GM19397 (cell line): ENCODE data around the gene GSK3A.

Source experiments
- ATAC-seq: cut with Tn5 transposase; IDR thresholded peaks from one replicate; pipeline ENCODE4 v1.9.1; 2021; ENCODE audit warnings: mild to moderate bottlenecking, moderate library complexity; ENCODE audit not compliant: unreplicated experiment

The GSK3A gene

DNA sequence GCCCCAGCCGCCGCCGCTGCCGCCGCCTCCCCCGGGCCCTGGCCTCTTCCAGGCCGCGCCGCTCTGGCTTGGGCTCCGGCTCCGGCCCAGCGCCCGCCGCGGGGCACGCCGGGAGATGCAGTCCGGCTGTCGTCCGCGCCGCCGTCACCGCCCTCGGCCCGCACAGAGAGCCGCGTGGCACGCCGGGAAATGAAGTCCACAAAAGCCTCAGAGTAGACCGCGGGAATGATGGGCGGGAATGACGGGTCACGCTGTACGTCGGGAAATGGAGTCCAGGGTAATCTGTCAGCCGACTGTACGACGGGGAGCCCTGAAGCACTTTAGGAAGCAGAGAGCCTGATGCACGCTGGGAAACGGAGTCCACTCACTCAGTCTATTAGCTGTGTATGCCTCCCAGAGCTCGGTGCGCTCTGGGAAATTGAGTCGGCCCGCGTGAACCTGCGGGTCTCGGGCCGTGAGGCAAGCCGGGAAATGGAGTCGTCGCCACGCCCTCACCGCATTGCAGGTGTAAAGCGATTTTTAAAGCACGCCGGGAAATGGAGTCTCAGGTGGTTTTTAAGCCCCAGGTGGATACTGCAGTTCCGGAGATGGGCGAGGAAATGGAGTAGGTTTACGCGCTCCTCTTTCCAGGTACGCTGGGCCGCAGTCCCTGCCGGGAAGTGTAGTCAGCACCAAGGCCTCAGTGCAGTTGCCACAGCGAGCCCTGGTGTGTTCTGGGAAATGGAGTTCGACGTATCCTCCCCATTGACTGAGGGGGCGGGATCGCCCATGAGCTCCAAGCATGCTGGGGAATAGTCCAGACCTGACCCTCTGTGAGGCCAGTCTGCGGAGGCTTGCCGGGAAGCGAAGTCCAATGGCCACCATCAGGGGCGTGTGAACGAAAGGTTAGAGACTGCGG, at the start of gene GSK3A:
Gene GSK3A (minus strand): TSS at position 91 of the 898 bp plus-strand sequence. CDS start 137 bp downstream, outside the sequence.
- peak; percentile 62 for ATAC-seq

DNA sequence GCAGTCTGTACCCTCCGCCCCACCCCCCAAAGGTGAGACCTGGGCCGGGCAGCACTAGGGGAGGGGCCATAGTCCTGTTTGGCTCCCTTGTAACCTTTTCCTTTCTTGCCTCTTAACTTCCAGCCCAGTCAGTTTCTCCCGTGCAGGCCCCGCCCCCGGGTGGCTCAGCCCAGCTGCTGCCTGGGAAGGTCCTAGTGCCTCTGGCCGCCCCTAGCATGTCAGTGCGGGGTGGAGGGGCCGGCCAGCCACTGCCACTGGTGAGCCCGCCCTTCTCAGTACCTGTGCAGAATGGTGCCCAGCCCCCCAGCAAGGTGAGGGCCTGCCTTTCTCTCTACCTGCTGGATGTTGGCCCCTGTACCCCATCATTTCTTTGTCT, 49.0 kb upstream of the GSK3A start:
- no peak for ATAC-seq

DNA sequence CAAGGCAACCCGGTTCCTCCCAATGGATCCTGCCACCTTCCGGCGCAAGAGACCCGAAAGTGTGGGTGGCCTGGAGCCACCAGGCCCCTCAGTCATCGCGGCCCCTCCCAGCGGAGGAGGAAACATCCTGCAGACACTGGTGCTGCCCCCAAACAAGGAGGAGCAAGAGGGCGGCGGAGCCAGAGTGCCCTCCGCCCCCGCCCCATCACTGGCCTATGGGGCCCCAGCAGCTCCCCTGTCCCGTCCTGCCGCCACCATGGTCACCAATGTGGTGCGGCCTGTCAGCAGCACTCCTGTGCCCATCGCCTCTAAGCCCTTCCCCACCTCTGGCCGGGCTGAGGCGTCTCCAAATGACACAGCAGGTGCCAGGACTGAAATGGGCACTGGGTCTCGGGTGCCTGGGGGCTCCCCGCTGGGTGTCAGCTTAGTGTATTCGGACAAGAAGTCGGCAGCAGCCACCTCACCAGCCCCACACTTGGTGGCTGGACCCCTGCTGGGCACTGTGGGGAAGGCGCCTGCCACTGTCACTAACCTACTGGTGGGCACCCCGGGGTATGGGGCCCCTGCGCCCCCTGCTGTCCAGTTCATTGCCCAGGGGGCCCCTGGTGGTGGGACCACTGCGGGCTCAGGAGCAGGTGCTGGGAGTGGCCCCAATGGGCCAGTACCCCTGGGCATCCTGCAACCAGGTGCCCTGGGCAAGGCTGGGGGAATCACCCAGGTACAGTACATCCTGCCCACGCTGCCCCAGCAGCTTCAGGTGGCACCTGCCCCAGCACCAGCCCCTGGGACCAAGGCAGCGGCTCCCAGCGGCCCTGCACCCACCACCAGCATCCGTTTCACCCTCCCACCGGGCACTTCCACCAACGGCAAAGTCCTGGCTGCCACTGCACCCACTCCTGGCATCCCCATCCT, 48.4 kb upstream of the GSK3A start:
- no peak for ATAC-seq

DNA sequence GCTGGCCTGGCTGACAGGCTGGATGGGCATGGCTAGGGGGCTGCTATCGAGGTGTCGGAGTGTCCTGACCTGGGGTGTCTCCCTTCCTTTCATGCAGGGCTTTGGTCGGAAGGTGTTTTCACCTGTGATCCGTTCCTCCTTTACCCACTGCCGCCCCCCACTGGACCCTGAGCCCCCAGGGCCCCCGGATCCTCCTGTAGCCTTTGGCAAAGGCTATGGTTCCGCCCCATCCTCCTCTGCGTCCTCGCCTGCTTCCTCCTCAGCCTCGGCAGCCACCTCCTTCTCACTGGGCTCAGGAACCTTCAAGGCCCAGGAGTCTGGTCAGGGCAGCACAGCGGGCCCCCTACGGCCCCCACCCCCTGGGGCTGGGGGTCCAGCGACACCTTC, 47.7 kb upstream of the GSK3A start:
- ATAC-seq: no peak

DNA sequence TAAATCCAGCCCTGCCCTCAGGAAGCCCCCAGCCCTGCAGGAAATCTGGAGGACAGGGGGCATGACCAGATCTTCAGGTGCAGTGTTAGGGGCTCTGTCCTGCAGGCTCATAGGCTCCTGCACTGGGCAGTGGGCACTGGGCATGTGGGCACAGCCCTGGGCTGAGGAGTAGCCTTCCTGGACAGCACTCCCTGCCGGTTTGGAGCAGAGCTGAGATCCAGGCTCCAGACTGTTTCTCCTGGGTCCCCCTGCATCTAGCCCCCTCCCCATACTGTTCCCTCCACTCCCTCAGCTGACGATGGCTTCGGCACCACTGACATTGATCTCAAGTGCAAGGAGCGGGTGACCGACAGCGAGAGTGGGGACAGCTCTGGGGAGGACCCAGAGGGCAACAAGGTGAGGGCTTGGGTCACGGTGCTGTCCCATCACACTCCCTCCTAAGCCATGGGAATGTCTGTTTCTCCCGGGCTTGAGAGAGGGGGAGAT, 47.2 kb upstream of the GSK3A start:
- ATAC-seq: no peak

DNA sequence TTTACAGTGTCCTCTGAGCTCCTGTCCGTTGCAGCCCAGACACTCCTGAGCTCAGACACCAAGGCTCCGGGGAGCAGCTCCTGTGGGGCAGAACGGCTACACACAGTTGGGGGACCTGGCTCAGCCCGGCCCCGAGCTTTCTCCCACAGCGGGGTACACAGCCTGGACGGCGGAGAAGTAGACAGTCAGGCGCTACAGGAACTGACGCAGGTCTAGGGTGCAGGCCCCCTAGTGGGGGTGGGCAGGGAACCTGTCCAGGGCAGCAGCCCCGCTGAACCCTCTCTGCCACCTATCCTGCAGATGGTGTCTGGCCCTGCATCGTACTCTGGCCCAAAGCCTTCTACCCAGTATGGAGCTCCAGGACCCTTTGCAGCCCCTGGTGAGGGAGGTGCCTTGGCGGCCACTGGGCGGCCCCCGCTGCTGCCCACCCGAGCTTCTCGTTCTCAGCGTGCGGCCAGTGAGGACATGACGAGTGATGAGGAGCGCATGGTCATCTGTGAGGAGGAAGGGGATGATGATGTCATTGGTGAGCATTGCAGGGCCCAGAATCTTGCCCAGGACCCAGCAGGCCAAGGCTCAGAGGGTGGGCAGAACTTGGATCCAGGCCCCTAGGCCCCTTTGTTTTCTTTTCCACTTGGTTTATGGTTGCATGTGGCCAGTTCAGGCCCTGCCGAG, 46.6 kb upstream of the GSK3A start:
- ATAC-seq: no peak

DNA sequence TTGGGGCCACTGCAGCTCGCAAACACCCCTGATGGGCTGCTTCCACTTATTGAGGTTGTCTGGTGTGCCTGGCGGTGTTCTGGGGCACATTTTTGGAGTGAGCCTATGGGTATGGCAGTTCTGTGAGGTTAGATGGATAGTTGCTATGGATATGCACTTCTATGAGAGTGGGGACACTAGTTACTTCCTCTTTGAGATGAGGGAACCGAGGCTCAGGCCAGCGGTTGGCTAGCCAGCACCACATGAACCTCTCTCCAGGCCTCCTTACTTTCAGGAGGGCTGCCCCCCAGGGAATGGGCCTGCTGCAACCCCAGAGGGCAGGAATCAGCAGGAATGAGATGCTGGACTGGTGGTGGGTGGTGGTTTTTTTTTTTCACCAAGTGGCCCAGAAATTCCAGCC, 46.0 kb upstream of the GSK3A start:
- ATAC-seq: no peak

DNA sequence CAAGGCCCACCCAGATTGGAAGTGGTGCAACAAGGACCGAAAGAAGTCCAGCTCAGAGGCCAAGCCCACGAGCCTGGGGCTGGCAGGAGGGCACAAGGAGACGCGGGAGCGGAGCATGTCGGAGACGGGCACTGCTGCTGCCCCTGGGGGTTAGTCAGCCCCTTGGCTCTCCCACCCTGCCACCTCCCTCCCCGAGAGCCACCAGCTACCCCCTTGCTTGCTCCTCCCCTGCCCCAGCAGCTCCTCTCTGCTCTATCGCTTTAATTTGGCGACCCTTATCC, 45.4 kb upstream of the GSK3A start:
- ATAC-seq: no peak

DNA sequence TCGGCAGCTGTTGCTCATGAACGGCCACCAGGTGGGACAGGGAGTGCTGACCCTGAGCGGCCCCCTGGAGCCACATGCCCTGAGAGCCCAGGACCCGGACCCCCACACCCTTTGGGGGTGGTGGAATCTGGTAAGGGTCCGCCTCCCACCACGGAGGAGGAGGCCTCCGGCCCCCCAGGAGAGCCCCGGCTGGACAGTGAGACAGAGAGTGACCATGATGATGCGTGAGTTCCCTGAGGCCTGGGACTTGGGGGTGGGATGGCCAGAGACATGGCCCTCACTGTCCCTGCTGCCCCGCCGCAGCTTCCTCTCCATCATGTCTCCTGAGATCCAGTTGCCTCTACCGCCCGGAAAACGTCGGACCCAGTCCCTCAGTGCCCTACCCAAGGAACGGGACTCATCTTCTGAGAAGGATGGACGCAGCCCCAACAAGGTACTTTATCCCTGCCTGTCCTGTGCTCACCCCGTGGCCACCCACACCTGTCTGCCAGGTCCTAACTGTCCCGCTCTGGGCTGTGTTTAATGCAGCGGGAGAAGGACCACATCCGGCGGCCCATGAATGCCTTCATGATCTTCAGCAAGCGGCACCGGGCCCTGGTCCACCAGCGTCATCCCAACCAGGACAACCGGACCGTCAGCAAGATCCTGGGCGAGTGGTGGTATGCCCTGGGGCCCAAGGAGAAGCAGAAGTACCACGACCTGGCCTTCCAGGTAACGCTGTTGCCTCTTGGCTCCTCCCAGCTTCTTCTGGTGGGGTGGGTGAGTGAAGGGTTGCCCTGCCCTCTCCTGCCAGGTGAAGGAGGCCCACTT, 44.8 kb upstream of the GSK3A start:
- no peak for ATAC-seq

DNA sequence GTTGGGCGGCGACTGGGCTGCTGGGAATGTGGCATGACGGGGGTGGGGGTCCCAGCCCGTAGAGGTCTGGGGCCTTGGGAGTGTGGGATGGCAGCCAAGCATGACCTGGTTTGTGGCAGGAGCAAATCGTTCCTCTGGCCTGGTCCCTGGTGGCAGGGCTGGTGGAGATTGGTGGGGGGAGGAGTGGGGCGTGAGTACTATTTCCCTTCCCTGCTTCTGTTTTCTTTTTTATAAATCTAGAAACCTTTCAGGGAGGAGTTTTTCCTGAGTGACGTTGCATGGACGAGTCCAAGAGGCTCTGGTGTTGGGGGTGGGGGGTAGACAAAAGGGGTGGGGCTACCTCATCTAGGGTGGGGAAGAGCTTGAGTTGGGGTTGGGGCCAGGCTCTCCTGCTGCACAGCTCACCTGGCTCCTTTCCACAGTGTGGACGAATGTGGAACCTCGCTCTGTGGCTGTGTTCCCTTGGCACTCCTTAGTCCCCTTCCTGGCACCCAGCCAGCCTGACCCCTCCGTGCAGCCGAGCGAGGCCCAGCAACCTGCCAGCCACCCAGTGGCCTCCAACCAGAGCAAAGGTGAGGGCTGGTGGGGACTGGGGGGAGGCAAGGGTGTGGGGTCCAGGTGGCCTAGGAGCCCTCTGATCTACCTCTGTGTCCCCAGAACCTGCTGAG, 44.1 kb upstream of the GSK3A start:
- ATAC-seq: no peak

DNA sequence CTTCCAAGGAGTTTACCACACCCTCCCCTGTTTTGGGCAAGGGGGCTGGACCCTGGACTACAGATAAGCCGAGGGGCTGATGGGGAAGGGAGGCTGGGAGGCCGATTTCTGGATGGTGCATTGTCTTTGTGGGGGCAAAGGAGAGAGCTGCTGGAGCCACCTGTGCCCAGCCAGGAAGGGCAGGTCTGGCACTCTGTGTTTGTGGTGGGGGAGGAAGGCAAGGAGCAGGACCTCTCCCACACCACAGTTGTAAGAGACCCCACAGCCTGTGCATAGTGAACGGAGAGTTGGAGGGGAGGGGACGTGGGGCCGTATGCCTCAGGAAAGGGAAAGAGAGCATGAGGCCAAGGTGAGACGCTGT, 43.6 kb upstream of the GSK3A start:
- no peak for ATAC-seq

DNA sequence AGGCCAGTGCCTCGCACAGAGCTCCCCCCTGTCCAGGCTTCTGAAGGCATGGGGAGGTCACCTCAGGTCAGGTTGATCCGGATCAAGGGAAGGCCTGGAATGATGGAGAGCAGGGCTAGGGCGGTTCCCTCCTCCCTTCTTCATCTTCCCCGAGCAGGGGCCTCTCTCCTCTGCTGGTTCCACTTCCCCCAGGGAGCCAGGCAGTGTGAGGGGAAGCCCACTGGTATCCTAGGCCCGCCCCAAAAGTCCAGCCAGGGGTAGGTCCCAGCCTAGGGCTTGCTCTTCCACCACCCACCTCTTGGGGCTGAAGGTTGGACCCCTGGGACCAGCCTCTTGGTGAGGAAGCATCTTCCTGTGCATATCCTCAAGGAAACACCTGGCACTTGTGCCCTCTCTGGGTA, 43.1 kb upstream of the GSK3A start:
- no peak for ATAC-seq

DNA sequence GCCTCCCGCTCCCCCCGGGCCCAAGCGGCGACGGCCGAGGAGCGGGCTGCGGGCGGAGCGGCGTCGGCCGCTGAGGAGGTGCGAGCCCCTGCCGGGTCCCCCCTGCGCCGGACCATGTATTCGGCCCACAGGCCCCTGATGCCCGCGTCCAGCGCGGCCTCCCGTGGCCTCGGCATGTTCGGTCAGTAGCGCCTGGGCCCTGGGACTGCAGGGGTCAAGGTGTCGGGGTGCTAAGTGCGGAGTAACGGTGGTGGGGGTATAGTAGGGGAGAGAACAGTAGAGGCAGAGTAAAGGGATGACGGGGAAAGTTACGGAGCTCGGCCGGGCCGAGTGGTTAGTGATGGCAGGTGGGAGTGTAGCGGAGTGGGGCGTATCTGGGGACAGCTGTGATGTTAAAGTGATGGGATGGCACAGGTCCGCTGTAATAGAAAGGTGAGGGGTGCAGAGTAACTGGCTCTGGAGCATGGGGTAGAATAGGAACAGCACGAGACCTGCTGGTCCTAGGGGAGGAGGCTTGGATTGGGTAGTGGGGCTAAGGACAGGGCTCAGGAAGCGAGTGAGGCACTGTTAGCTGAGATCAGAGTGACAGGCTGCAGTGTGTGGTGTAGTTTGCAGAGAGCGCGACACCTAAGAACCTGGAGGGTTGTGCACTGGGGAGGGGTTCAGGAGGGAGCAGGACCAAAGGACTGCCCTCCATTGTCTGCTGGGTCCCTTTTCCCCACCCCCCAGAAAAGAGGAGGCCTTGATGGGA, 42.4 kb upstream of the GSK3A start:
- ATAC-seq: no peak

DNA sequence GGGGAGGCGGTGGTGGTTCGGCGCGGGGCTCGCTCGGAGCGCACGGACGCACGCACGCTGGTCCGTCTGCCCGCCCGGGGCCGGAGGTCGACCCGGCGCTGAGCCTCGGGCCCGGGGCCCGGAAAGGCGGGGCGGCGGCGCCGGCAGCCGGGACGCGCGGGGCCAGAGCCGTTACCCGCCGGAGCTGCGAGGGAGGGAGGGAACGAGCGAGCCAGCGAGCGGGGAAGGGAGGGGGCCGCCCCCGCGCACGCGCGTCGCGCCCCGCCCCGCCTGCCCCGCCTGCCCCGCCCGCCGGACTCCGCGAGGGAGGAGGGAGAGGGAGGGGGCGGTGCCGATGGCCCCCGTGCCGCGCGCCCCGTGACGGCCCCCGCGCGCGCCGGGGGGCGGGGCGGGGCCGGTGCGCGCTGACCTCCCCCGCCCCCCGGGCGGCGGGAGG, 41.7 kb upstream of the GSK3A start:
- peak; percentile 42 for ATAC-seq

DNA sequence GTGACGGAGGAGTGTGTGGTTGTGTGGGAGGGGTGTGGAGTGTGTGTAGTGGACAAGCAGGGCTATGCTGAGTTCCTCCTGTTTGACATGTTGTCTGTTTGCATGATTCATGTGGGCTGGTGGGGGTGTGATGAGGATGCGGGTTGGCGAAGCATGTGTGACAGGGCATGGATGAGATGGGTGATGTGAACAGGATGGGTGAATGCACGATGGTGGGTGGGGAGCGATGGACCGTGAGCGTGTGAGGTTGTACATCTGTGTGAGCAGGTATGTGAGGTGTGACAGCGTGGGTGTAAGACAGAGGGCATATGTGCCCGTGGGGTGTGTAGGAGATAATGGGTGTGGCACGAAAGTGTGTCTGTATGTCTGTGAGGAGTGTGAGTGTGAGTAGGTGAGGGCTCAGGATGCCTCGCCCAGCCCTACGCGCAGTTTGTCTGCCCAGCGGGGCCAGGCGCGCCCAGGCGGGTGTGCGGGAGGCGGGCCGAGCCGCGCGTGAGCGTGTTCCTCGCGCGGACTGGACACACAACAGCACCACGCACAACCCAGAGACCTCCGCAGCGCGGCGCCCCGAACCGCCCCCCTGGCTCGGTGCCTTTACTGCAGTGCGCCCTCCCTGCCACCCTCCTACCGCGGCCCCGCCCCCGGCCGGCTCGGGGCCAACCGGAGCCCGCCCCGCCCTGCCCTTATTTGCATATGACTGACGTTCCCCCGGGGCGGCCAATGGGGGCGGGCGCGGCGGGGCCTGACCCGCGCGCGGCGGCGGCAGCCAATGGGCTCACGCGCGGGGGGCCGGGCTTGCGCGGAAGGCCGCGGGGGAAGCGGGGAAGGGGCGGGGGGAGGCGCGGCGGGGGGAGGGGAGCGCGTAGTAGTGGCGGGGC, 41.0 kb upstream of the GSK3A start:
- peak; percentile 45 for ATAC-seq

DNA sequence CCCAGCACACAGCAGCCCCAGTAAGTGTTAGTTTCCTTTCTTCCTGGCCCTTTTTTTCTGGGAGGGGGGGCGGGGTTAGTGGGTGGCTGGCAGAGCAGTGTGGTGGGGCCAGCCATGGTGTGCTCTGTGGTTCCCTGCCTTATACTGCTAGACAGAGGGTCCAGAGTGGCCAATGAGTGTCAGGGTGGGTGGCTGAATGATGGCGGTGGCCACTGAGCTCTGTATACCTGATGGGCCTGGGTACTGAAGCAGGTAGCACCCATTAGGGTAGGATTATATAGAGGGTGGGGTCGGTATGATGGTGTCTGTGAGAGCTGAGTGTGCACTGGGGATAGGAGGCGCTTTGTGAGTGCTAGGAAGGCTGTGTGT, 40.4 kb upstream of the GSK3A start:
- ATAC-seq: no peak

DNA sequence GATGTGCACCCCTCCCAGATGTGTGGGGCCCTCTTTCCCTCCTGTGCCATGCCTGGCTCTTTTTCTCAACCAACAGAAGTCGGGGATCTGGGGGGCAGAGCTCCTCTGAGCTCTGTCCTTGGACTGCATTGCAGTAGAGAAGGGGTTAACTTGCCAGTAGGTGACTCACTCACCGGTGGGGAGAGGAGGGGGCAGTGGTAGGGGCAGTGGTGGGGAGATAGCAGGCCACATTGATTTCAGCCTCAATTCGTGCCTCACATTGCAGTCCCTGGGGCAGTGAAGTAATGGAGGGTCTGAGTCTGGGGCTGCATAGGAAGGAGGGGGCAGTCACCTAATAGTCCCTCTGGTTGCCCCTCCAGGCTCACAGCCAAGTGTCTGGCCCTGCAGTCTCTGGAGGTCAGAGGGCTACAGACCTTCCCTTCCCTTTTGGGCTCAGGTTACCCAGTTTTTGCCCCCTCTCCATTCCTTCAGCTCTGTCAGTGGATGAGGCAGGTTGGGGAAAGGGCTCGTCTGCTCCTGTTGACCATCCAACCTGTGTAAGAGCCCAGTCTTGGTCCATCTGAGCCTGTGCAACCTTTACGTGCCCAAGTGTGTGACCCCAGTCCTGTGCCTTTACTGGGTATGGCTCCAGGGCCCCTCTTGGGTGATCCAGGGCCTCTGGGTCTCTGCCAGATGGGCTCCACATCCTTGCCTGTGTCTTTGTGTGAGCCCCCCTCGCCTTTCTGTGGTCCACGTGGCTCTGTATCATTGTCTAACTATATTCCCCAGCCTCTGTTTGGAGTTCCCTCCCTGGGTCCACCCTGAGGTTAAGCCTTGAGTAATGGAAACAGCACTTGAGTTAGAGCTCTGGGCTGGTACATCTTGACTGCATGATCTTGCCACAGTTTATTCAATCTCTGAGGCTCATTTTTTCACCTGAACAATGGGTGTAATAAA, 39.7 kb upstream of the GSK3A start:
- no peak for ATAC-seq
